Measurements from ENCODE around the gene SPAG17.

Gene SPAG17

DNA sequence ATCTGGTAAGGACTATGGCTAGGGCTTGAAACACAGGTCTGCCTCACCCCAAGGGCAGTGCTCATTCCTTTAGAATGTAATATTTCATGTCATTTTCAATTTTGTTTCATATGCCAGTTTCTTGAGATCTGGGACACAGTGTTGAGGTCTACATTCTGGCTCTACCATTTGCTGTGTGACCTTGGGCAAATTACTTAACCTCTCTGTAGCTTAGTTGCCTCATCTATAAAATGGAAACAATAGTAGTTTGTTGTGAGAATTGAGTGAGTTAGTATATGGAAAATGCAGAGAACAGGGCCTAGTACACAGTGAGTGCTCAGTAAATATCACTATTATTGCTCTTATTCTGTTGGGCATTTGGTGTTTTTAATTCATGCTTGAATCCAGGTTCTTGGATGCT lies 171.1 kb downstream of the SPAG17 start:
- no peak overlapping the region for H3K18ac ChIP-seq (ENCODE audit: low read length)
- H2BK12ac ChIP-seq (ENCODE audit: low read length) = no peak overlapping the region
- no peaks in the 10 kb centered on the region for H3K4me1 ChIP-seq (ENCODE audit: control insufficient read depth in 2 of 2, insufficient read depth in 1 of 2, low read depth in 1 of 2, low read length in 2 of 2)
- no peak overlapping the region for H2AK5ac ChIP-seq (ENCODE audit: low read depth, low read length)
- no peak overlapping the region for H3K9ac ChIP-seq (ENCODE audit: low read depth, low read length, poor library complexity)
- H3K79me1 ChIP-seq (ENCODE audit: low read depth, low read length) = no peaks in the 10 kb centered on the region
- H4K8ac ChIP-seq (ENCODE audit: low read depth, low read length) = no peak overlapping the region
- no peak overlapping the region for H3K23ac ChIP-seq (ENCODE audit: low read depth, low read length, poor library complexity)
- H3K14ac ChIP-seq (ENCODE audit: low read length) = no peak overlapping the region
- no peak overlapping the region for H3K27ac ChIP-seq (replicated peaks; ENCODE audit: low read length)
- no peak overlapping the region for H3K4ac ChIP-seq (ENCODE audit: low read length)
- no peak overlapping the region for H2BK5ac ChIP-seq (ENCODE audit: low read length)
- H3K36me3 ChIP-seq (replicated peaks in 1 of 2; ENCODE audit: control insufficient read depth in 2 of 2, insufficient read depth in 2 of 2, low read length in 2 of 2) = no peaks in the 10 kb centered on the region
- H4K91ac ChIP-seq (ENCODE audit: low read depth, low read length, poor library complexity) = no peak overlapping the region
- no peak overlapping the region for H3K4me2 ChIP-seq (ENCODE audit: insufficient read depth, low read length, poor library complexity, severe bottlenecking)
- no peak for DNase-seq (ENCODE audit: low spot score)
- no peak overlapping the region for H2BK15ac ChIP-seq (ENCODE audit: low read length)
- no peak overlapping the region for H3K4me3 ChIP-seq (ENCODE audit: low read length in 2 of 2)
- no peak overlapping the region for H2BK120ac ChIP-seq (ENCODE audit: low read depth, low read length)
- H3K9me3 ChIP-seq (replicated peaks in 1 of 2; ENCODE audit: control insufficient read depth in 2 of 2, insufficient read depth in 1 of 2, low read depth in 1 of 2, low read length in 2 of 2) = no peaks in the 10 kb centered on the region
- H3K27me3 ChIP-seq (ENCODE audit: control insufficient read depth in 3 of 3, insufficient read depth in 3 of 3, low read depth in 1 of 3, low read length in 3 of 3) = no peaks in the 10 kb centered on the region
- no peak overlapping the region for H2AFZ ChIP-seq (ENCODE audit: low read length)

DNA sequence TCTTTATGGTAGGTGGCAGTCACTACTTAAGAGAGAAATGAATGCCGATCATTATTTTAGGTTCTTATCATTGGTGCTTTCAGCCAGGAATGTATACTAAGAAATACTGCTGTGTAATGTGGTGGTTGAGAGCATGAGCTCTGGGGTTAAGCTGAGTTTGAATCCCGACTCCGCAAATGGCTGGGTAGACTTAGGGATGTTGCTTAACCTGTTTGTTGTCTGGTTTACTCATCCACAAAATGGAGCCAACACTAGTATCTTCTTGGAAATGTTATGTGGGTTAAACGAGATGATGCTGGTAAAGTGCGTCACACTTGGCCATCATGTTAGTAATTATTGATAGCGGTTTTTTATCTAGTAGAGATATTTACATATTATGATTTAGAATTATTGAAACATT lies 171.7 kb downstream of the SPAG17 start:
- Histone ChIP-seq H3K14ac (ENCODE audit: low read length) (no peak overlapping the region), H2BK15ac (ENCODE audit: low read length) (no peak overlapping the region), H3K4me2 (ENCODE audit: insufficient read depth, low read length, poor library complexity, severe bottlenecking) (no peak overlapping the region), H2AK5ac (ENCODE audit: low read depth, low read length) (no peak overlapping the region), H3K36me3 (replicated peaks in 1 of 2; ENCODE audit: control insufficient read depth in 2 of 2, insufficient read depth in 2 of 2, low read length in 2 of 2) (no peaks in the 10 kb centered on the region), H3K18ac (ENCODE audit: low read length) (no peak overlapping the region), H3K4me3 (ENCODE audit: low read length in 2 of 2) (no peak overlapping the region), H4K91ac (ENCODE audit: low read depth, low read length, poor library complexity) (no peak overlapping the region), H2BK5ac (ENCODE audit: low read length) (no peak overlapping the region), H3K9me3 (replicated peaks in 1 of 2; ENCODE audit: control insufficient read depth in 2 of 2, insufficient read depth in 1 of 2, low read depth in 1 of 2, low read length in 2 of 2) (no peaks in the 10 kb centered on the region), H3K4me1 (ENCODE audit: control insufficient read depth in 2 of 2, insufficient read depth in 1 of 2, low read depth in 1 of 2, low read length in 2 of 2) (no peaks in the 10 kb centered on the region), H3K9ac (ENCODE audit: low read depth, low read length, poor library complexity) (no peak overlapping the region), H2BK120ac (ENCODE audit: low read depth, low read length) (no peak overlapping the region), H4K8ac (ENCODE audit: low read depth, low read length) (no peak overlapping the region), H3K27me3 (ENCODE audit: control insufficient read depth in 3 of 3, insufficient read depth in 3 of 3, low read depth in 1 of 3, low read length in 3 of 3) (no peaks in the 10 kb centered on the region), H3K4ac (ENCODE audit: low read length) (no peak overlapping the region), H3K79me1 (ENCODE audit: low read depth, low read length) (no peaks in the 10 kb centered on the region), H3K27ac (replicated peaks; ENCODE audit: low read length) (no peak overlapping the region), H2BK12ac (ENCODE audit: low read length) (no peak overlapping the region), H3K23ac (ENCODE audit: low read depth, low read length, poor library complexity) (no peak overlapping the region), H2AFZ (ENCODE audit: low read length) (no peak overlapping the region)
- DNase-seq (ENCODE audit: low spot score) = no peak
- no CpG with 5 or more reads among the region's 6 CpGs for WGBS, 2 donors (ENCODE audit: extremely low coverage in 2 of 2, insufficient read length in 2 of 2, insufficient replicate concordance in 1 of 2)

DNA sequence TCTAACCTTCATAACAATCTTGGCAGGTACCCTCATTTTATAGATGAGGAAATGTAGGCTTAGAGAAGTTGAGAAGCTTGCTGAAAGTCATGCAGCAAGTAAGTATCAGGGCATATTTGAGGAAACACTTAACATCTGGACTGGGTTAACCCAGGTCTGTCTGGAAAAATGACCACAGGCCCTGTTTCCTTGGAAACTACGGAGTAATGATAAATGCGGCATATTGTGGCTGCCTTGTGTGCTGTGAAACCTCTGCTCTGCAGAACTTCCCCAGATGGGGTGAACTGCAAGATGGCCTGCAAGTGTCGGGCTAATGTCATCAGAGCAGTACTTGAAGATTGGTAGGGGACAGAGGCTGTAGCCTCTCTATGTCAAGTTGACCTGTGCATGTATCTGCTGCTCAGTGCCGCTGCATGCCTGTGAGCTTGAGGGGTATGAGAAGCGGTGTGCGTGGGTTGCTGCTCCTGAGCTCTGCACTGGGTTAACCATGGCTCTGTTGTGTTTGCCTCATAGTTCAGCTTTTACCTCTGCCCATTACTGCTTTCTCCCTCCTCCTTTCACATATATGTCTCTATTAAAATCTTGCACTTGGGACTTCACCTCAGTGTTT lies 172.4 kb downstream of the SPAG17 start:
- Histone ChIP-seq H2BK15ac (ENCODE audit: low read length) (no peak overlapping the region), H3K4me3 (ENCODE audit: low read length in 2 of 2) (no peak overlapping the region), H3K9me3 (replicated peaks in 1 of 2; ENCODE audit: control insufficient read depth in 2 of 2, insufficient read depth in 1 of 2, low read depth in 1 of 2, low read length in 2 of 2) (no peaks in the 10 kb centered on the region), H3K27me3 (ENCODE audit: control insufficient read depth in 3 of 3, insufficient read depth in 3 of 3, low read depth in 1 of 3, low read length in 3 of 3) (no peaks in the 10 kb centered on the region), H2AFZ (ENCODE audit: low read length) (no peak overlapping the region), H4K91ac (ENCODE audit: low read depth, low read length, poor library complexity) (no peak overlapping the region), H3K79me1 (ENCODE audit: low read depth, low read length) (no peaks in the 10 kb centered on the region), H3K36me3 (replicated peaks in 1 of 2; ENCODE audit: control insufficient read depth in 2 of 2, insufficient read depth in 2 of 2, low read length in 2 of 2) (no peaks in the 10 kb centered on the region), H3K4ac (ENCODE audit: low read length) (no peak overlapping the region), H2BK120ac (ENCODE audit: low read depth, low read length) (no peak overlapping the region), H3K18ac (ENCODE audit: low read length) (no peak overlapping the region), H4K8ac (ENCODE audit: low read depth, low read length) (no peak overlapping the region), H3K4me2 (ENCODE audit: insufficient read depth, low read length, poor library complexity, severe bottlenecking) (no peak overlapping the region), H3K27ac (replicated peaks; ENCODE audit: low read length) (no peak overlapping the region), H3K4me1 (ENCODE audit: control insufficient read depth in 2 of 2, insufficient read depth in 1 of 2, low read depth in 1 of 2, low read length in 2 of 2) (no peaks in the 10 kb centered on the region), H2BK5ac (ENCODE audit: low read length) (no peak overlapping the region), H3K14ac (ENCODE audit: low read length) (no peak overlapping the region), H3K9ac (ENCODE audit: low read depth, low read length, poor library complexity) (no peak overlapping the region), H2AK5ac (ENCODE audit: low read depth, low read length) (no peak overlapping the region), H3K23ac (ENCODE audit: low read depth, low read length, poor library complexity) (no peak overlapping the region), H2BK12ac (ENCODE audit: low read length) (no peak overlapping the region)
- DNase-seq (ENCODE audit: low spot score) = no peak
- no CpG with 5 or more reads among the region's 6 CpGs for WGBS, 2 donors (ENCODE audit: extremely low coverage in 2 of 2, insufficient read length in 2 of 2, insufficient replicate concordance in 1 of 2)

DNA sequence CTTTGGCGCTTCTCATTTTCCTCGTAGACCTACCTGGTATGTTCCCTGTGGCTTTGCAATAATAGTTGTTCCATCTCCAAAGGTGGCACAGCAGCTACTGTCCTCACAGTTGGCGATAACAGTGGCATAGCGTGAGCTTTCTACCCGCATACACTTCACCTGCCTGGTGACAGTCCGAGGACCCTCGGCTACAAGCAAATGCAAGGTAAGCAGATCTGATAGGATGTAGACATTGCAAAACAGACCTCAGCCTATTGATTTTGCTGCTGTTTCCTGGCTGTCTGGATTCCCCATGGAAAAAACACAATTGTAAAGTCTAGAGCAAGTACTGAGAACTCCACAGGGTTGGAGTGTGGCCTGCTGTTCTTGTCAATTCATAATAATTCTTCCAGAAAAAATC lies 177.0 kb downstream of the SPAG17 start:
- no CpG with 5 or more reads among the region's 7 CpGs for WGBS, 2 donors (ENCODE audit: extremely low coverage in 2 of 2, insufficient read length in 2 of 2, insufficient replicate concordance in 1 of 2)
- H2BK15ac ChIP-seq (ENCODE audit: low read length) = no peak overlapping the region

More for the DNA sequence above, 177.0 kb downstream of the SPAG17 start:
- Histone ChIP-seq H4K91ac (ENCODE audit: low read depth, low read length, poor library complexity) (no peak overlapping the region), H3K36me3 (replicated peaks in 1 of 2; ENCODE audit: control insufficient read depth in 2 of 2, insufficient read depth in 2 of 2, low read length in 2 of 2) (no peaks in the 10 kb centered on the region), H4K8ac (ENCODE audit: low read depth, low read length) (no peak overlapping the region), H2AK5ac (ENCODE audit: low read depth, low read length) (no peak overlapping the region), H3K79me1 (ENCODE audit: low read depth, low read length) (no peaks in the 10 kb centered on the region), H2BK12ac (ENCODE audit: low read length) (no peak overlapping the region), H3K9me3 (replicated peaks in 1 of 2; ENCODE audit: control insufficient read depth in 2 of 2, insufficient read depth in 1 of 2, low read depth in 1 of 2, low read length in 2 of 2) (no peaks in the 10 kb centered on the region), H2BK5ac (ENCODE audit: low read length) (no peak overlapping the region), H2BK120ac (ENCODE audit: low read depth, low read length) (no peak overlapping the region), H3K23ac (ENCODE audit: low read depth, low read length, poor library complexity) (no peak overlapping the region), H3K27me3 (ENCODE audit: control insufficient read depth in 3 of 3, insufficient read depth in 3 of 3, low read depth in 1 of 3, low read length in 3 of 3) (no peaks in the 10 kb centered on the region), H3K9ac (ENCODE audit: low read depth, low read length, poor library complexity) (no peak overlapping the region), H3K18ac (ENCODE audit: low read length) (no peak overlapping the region), H3K4me1 (ENCODE audit: control insufficient read depth in 2 of 2, insufficient read depth in 1 of 2, low read depth in 1 of 2, low read length in 2 of 2) (no peaks in the 10 kb centered on the region), H3K14ac (ENCODE audit: low read length) (no peak overlapping the region), H3K4me3 (ENCODE audit: low read length in 2 of 2) (peak overlapping the region in 1 of 2 donors; percentile 25), H3K4me2 (ENCODE audit: insufficient read depth, low read length, poor library complexity, severe bottlenecking) (no peak overlapping the region), H2AFZ (ENCODE audit: low read length) (no peak overlapping the region), H3K4ac (ENCODE audit: low read length) (no peak overlapping the region), H3K27ac (replicated peaks; ENCODE audit: low read length) (no peak overlapping the region)
- DNase-seq (ENCODE audit: low spot score) = no peak
